ENCODE data around the gene EPB41L4A. TPM values are rescaled to one million over a fixed set of nuclear protein-coding genes. Genes with fewer than 3 reads are reported as not detected.

Gene EPB41L4A
- total RNA-seq, 2 donors from 2014 or later, result 13.0 to 23.8 TPM

- DNase-seq (ENCODE audit: low spot score), result no peak
- intact Hi-C loops (cut with DNase I), result no loop called here
These were observed 98.7 kb downstream of the EPB41L4A start for GRCh38 chr5:112320408-112320807.

GRCh38 chr5:112318346-112318745, 100.7 kb downstream of the EPB41L4A start:
- intact Hi-C loops (cut with DNase I), result no loop called here
- no peak for DNase-seq (ENCODE audit: low spot score)

- no peak for DNase-seq (ENCODE audit: low spot score)
- intact Hi-C loops (cut with DNase I), result no loop called here
These were observed 101.2 kb downstream of the EPB41L4A start for GRCh38 chr5:112317866-112318265.

- DNase-seq (ENCODE audit: low spot score), result no peak
- intact Hi-C loops (cut with DNase I), result no loop called here
These were observed 102.3 kb downstream of the EPB41L4A start for GRCh38 chr5:112316731-112317130.

- intact Hi-C loops (cut with DNase I), result no loop called here
These were observed 103.1 kb downstream of the EPB41L4A start for GRCh38 chr5:112316006-112316405.

GRCh38 chr5:112312295-112313275, 106.5 kb downstream of the EPB41L4A start:
- no peak for DNase-seq (ENCODE audit: low spot score)
- intact Hi-C loops (cut with DNase I), result no loop called here

More at GRCh38 chr5:112316006-112316405, 103.1 kb downstream of the EPB41L4A start:
- no peak for DNase-seq (ENCODE audit: low spot score)

- DNase-seq (ENCODE audit: low spot score), result no peak
These were observed 108.3 kb downstream of the EPB41L4A start for GRCh38 chr5:112310746-112311145.

GRCh38 chr5:112308608-112309007, 110.5 kb downstream of the EPB41L4A start:
- no peak for DNase-seq (ENCODE audit: low spot score)
- intact Hi-C loops (cut with DNase I), result no loop called here

More at GRCh38 chr5:112310746-112311145, 108.3 kb downstream of the EPB41L4A start:
- intact Hi-C loops (cut with DNase I), result loop anchor here in 1 of 2 donors (2.0 kb wide), 1 partner anchor 72 kb away; no protein-coding TSS in a partner anchor

- intact Hi-C loops (cut with DNase I), result no loop called here
- no peak for DNase-seq (ENCODE audit: low spot score)
These were observed 112.1 kb downstream of the EPB41L4A start for GRCh38 chr5:112306956-112307355.

- intact Hi-C loops (cut with DNase I), result no loop called here
- DNase-seq (ENCODE audit: low spot score), result no peak
These were observed 114.3 kb downstream of the EPB41L4A start for GRCh38 chr5:112304743-112305142.

- intact Hi-C loops (cut with DNase I), result no loop called here
- no peak for DNase-seq (ENCODE audit: low spot score)
These were observed 115.4 kb downstream of the EPB41L4A start for GRCh38 chr5:112303685-112304084.

- intact Hi-C loops (cut with DNase I), result no loop called here
- DNase-seq (ENCODE audit: low spot score), result no peak
These were observed 125.0 kb downstream of the EPB41L4A start for GRCh38 chr5:112294126-112294525.

GRCh38 chr5:112293587-112293986, 125.5 kb downstream of the EPB41L4A start:
- intact Hi-C loops (cut with DNase I), result no loop called here
- DNase-seq (ENCODE audit: low spot score), result no peak

GRCh38 chr5:112290691-112291090, 128.4 kb downstream of the EPB41L4A start:
- DNase-seq (ENCODE audit: low spot score), result no peak
- intact Hi-C loops (cut with DNase I), result no loop called here

- DNase-seq (ENCODE audit: low spot score), result no peak
- intact Hi-C loops (cut with DNase I), result no loop called here
These were observed 129.6 kb downstream of the EPB41L4A start for GRCh38 chr5:112289465-112289864.

- DNase-seq (ENCODE audit: low spot score), result no peak
- intact Hi-C loops (cut with DNase I), result no loop called here
These were observed 134.8 kb downstream of the EPB41L4A start for GRCh38 chr5:112283943-112284929.

- intact Hi-C loops (cut with DNase I), result no loop called here
- DNase-seq (ENCODE audit: low spot score), result no peak
These were observed 136.0 kb downstream of the EPB41L4A start for GRCh38 chr5:112283034-112283582.

- no peak for DNase-seq (ENCODE audit: low spot score)
- intact Hi-C loops (cut with DNase I), result no loop called here
These were observed 140.0 kb downstream of the EPB41L4A start for GRCh38 chr5:112279082-112279481.

GRCh38 chr5:112276991-112277390, 142.1 kb downstream of the EPB41L4A start:
- intact Hi-C loops (cut with DNase I), result no loop called here
- no peak for DNase-seq (ENCODE audit: low spot score)

Data from posterior vena cava (tissue), 2 donors.